OCI-LY1 (cell line): Measurements from ENCODE around the gene DROSHA.

Experiments used
- H2AFZ ChIP-seq: fragments of 200-600 bp; sonication (generic), shearing (Covaris generic); 2 replicates; pipeline ENCODE4 v1.6.0; 2014; ENCODE audit warnings: antibody characterized with exemption, mild to moderate bottlenecking, low read length
- H3F3A ChIP-seq: fragments of 200-600 bp; sonication (generic), shearing (Covaris generic); 2 replicates; pipeline ENCODE4 v1.6.0; 2014; ENCODE audit warnings: mild to moderate bottlenecking, antibody characterized with exemption, low read length, moderate library complexity; ENCODE audit not compliant: insufficient read depth
- H3K27ac ChIP-seq: fragments of 200-600 bp; sonication (generic); 2 replicates; pipeline ENCODE4 v1.5.1; 2014; ENCODE audit warnings: low read length, mixed run types, mild to moderate bottlenecking, low read depth; ENCODE audit not compliant: poor library complexity, severe bottlenecking
- H3K27me3 ChIP-seq: fragments of 200-600 bp; sonication (generic); 2 replicates; pipeline ENCODE4 v1.6.0; 2014; ENCODE audit warnings: antibody characterized with exemption, mild to moderate bottlenecking, low read length, moderate library complexity; ENCODE audit not compliant: insufficient read depth
- H3K36me3 ChIP-seq: fragments of 200-600 bp; sonication (generic); 2 replicates; pipeline ENCODE4 v1.6.1; 2014; ENCODE audit warnings: mild to moderate bottlenecking, antibody characterized with exemption, low read length, moderate library complexity, mixed read lengths; ENCODE audit not compliant: insufficient read depth
- H3K4me1 ChIP-seq: fragments of 200-600 bp; sonication (generic); 2 replicates; pipeline ENCODE4 v1.5.1; 2014; ENCODE audit warnings: mild to moderate bottlenecking, low read length, moderate library complexity; ENCODE audit not compliant: insufficient read depth, severe bottlenecking
- H3K4me2 ChIP-seq: fragments of 200-600 bp; sonication (generic), shearing (Covaris generic); 2 replicates; pipeline ENCODE4 v1.6.1; 2014; ENCODE audit warnings: low read length
- H3K4me3 ChIP-seq: fragments of 200-600 bp; sonication (generic); 2 replicates; pipeline ENCODE4 v1.5.1; 2014; ENCODE audit warnings: low read length, low read depth, mild to moderate bottlenecking, mixed read lengths; ENCODE audit not compliant: poor library complexity, severe bottlenecking
- H3K79me2 ChIP-seq: fragments of 200-600 bp; shearing (Covaris generic); 2 replicates; pipeline ENCODE4 v1.6.1; 2016; ENCODE audit warnings: mixed run types, low read length, mixed read lengths; ENCODE audit not compliant: insufficient read depth
- H3K9ac ChIP-seq: fragments of 200-600 bp; sonication (generic), shearing (Covaris generic); 2 replicates; pipeline ENCODE4 v1.6.1; 2014; ENCODE audit warnings: mild to moderate bottlenecking, low read length, mixed read lengths
- H3K9me2 ChIP-seq: fragments of 200-600 bp; sonication (generic), shearing (Covaris generic); 2 replicates; pipeline ENCODE4 v1.6.1; 2014; ENCODE audit warnings: low read depth, mild to moderate bottlenecking, low read length, mixed read lengths
- H3K9me3 ChIP-seq: fragments of 200-600 bp; shearing (Covaris generic); 2 replicates; pipeline ENCODE4 v1.6.1; 2014; ENCODE audit warnings: low read length, mixed read lengths
- H4K20me1 ChIP-seq: fragments of 200-600 bp; sonication (generic), shearing (Covaris generic); 2 replicates; pipeline ENCODE4 v1.6.0; 2016; ENCODE audit warnings: mild to moderate bottlenecking, low read length; ENCODE audit not compliant: insufficient read depth
- EZH2 ChIP-seq: fragments of 200-600 bp; sonication (generic), shearing (Covaris generic); IDR thresholded peaks from 2 replicates; pipeline ENCODE4 v1.8.0; 2017; ENCODE audit warnings: borderline replicate concordance, mixed run types, mild to moderate bottlenecking, antibody characterized with exemption, low read length, moderate library complexity, mixed read lengths
- TF ChIP-seq, protein P1 (sequence below): fragments of 200-600 bp; sonication (generic), shearing (Covaris generic); IDR thresholded peaks from 2 replicates; pipeline ENCODE4 v1.5.1; 2017; ENCODE audit warnings: mild to moderate bottlenecking, antibody characterized with exemption, low read length, moderate library complexity, mixed read lengths

Gene DROSHA

DNA sequence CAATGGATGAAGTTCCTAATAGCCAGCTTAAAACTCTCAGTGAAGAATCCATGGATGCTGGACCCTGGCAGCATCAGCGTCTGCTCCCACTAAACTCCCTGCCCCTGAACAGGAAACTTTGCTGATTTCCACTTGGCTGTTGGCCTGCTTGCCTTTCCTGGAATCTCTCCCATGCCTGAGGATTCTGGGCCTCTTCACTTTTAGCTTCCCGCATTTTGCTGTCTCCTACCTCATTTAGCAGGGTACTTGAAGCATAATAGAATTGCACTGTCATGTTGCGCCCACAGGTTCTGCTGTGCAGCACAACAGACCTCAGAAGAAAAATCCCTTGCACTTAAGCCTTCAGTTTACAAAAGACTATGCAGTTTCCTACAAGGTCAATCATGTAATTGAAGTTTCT, 127.6 kb downstream of the DROSHA start:
- Histone ChIP-seq H3K9me2 (no peaks in the 10 kb centered on the region), H4K20me1 (no peaks in the 10 kb centered on the region), H3K27ac (no peak overlapping the region), H3K36me3 (peaks cover 59% of the 10 kb centered on the region), H3K4me1 (no peaks in the 10 kb centered on the region), H3K9ac (no peak overlapping the region), H3F3A (no peaks in the 10 kb centered on the region), H3K4me2 (no peak overlapping the region), H2AFZ (no peak overlapping the region), H3K9me3 (no peaks in the 10 kb centered on the region), H3K79me2 (no peaks in the 10 kb centered on the region), H3K4me3 (no peak overlapping the region), H3K27me3 (no peaks in the 10 kb centered on the region)
- TF ChIP-seq, protein P1, sequence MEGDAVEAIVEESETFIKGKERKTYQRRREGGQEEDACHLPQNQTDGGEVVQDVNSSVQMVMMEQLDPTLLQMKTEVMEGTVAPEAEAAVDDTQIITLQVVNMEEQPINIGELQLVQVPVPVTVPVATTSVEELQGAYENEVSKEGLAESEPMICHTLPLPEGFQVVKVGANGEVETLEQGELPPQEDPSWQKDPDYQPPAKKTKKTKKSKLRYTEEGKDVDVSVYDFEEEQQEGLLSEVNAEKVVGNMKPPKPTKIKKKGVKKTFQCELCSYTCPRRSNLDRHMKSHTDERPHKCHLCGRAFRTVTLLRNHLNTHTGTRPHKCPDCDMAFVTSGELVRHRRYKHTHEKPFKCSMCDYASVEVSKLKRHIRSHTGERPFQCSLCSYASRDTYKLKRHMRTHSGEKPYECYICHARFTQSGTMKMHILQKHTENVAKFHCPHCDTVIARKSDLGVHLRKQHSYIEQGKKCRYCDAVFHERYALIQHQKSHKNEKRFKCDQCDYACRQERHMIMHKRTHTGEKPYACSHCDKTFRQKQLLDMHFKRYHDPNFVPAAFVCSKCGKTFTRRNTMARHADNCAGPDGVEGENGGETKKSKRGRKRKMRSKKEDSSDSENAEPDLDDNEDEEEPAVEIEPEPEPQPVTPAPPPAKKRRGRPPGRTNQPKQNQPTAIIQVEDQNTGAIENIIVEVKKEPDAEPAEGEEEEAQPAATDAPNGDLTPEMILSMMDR = no peak
- TF ChIP-seq EZH2 = no peak

DNA sequence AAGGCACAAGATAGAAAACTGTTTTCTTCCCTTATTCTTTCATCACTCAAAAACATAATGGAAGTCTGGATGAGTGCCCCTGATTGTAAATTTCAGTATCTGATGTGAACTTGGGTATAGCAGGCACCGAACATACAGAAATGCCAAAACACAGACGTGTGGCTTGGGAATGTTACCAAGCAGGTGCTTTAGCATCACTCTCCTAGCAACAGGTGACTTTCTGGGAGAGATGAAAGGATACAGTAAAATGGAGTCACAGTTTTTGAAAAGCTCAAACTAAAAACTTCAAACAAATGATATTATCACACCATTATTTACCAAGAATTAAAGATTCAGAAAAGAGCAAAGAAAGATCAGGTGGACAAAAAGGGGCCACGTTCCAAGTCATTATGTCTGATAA, 130.2 kb downstream of the DROSHA start:
- Histone ChIP-seq H3K27me3 (no peaks in the 10 kb centered on the region), H4K20me1 (no peaks in the 10 kb centered on the region), H3K27ac (no peak overlapping the region), H3K9me3 (no peaks in the 10 kb centered on the region), H3K9me2 (no peaks in the 10 kb centered on the region), H3K36me3 (peaks cover 38% of the 10 kb centered on the region), H3F3A (no peaks in the 10 kb centered on the region), H2AFZ (no peak overlapping the region), H3K4me1 (no peaks in the 10 kb centered on the region), H3K9ac (no peak overlapping the region), H3K4me2 (no peak overlapping the region), H3K4me3 (no peak overlapping the region), H3K79me2 (no peaks in the 10 kb centered on the region)
- TF ChIP-seq, protein P1 = no peak
- TF ChIP-seq EZH2 = no peak

DNA sequence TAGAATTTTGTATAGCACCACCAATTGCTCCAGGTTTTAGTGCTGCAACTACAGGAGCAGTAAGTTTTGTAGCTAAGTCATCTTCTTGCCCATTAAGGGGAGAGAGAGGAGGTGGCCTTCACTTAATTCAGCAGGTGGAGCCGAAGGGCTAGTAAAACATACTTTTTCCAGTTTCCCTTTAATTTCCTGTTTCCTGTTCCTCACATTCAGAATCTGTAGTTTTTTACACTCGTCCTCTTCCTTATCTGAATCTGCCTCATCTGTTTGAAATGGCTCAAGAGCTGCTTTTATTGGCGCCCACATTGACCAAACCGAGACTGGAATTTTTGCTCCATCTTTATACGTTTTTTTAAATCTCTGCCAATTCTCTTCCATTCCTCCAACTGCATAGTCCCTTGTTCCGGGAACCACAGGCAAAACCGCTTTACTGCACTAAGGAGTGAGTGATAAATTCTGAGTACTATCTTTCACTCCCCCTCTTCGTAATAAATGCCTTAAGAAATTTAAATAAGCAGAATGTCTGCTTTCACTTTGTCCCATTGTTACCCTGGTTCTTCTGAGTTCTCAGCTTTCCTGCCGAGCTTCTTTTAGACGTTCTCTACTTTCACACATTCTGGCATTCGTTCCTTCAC, 133.9 kb downstream of the DROSHA start:
- Histone ChIP-seq H3F3A (no peaks in the 10 kb centered on the region), H3K4me3 (no peak overlapping the region), H3K36me3 (peaks cover 11% of the 10 kb centered on the region; the same call in 1 of the 2 replicates), H2AFZ (no peak overlapping the region), H3K4me2 (no peak overlapping the region), H4K20me1 (no peaks in the 10 kb centered on the region), H3K79me2 (no peaks in the 10 kb centered on the region), H3K4me1 (no peaks in the 10 kb centered on the region), H3K27me3 (no peaks in the 10 kb centered on the region), H3K9me2 (no peaks in the 10 kb centered on the region), H3K9ac (no peak overlapping the region), H3K9me3 (no peaks in the 10 kb centered on the region), H3K27ac (no peak overlapping the region)
- TF ChIP-seq, protein P1 = no peak
- no peak for TF ChIP-seq EZH2
